Spleen (tissue), 7 donors: ENCODE measurements around the gene NDST3.

Experiments used
- CTCF ChIP-seq, 11 experiments: fragments of 200-600 bp in 7 of 11; fragments of 450-650 bp in 4 of 11; sonication (generic) in 4 of 11; IDR thresholded peaks in 8 of 11; conservative IDR thresholded peaks in 3 of 11; 1 replicate in 7 of 11; 2 replicates in 4 of 11; pipeline versions ENCODE4 v1.4.0 to v1.8.0; 2016 to 2021; ENCODE audit warnings: antibody characterized with exemption in 11 of 11, inconsistent platforms in 4 of 11, mild to moderate bottlenecking in 1 of 11
- POLR2A ChIP-seq, 3 donors: fragments of 450-650 bp; IDR thresholded peaks; one replicate each; pipeline ENCODE4 v1.5.1; 2017; ENCODE audit warnings: antibody characterized with exemption in 3 of 3, mild to moderate bottlenecking in 1 of 3
- POLR2AphosphoS5 ChIP-seq, 3 donors: sonication (generic); formaldehyde crosslinking; IDR thresholded peaks; one replicate each; pipeline ENCODE4 v1.5.1; 2017; ENCODE audit warnings: antibody characterized with exemption in 3 of 3
- donor health status: DM: no; HTN: no; CAD: no; lungs with moderate emphysema.
- donor health status: DM: no; HTN: no; CAD: no.
- donor health status: DM: no; HTN: no; CAD: no.

GRCh38 chr4:117996891-117997290, 37.4 kb upstream of the NDST3 start:
- TF ChIP-seq POLR2A (IDR thresholded peaks at IDR 0.05) (no peak), CTCF (IDR thresholded peaks at IDR 0.05 in 8 of 11, conservative IDR thresholded peaks at IDR 0.05 in 3 of 11) (no peak), POLR2AphosphoS5 (IDR thresholded peaks at IDR 0.05) (no peak)
